ENCODE measurements around the gene SYNDIG1.

DNA sequence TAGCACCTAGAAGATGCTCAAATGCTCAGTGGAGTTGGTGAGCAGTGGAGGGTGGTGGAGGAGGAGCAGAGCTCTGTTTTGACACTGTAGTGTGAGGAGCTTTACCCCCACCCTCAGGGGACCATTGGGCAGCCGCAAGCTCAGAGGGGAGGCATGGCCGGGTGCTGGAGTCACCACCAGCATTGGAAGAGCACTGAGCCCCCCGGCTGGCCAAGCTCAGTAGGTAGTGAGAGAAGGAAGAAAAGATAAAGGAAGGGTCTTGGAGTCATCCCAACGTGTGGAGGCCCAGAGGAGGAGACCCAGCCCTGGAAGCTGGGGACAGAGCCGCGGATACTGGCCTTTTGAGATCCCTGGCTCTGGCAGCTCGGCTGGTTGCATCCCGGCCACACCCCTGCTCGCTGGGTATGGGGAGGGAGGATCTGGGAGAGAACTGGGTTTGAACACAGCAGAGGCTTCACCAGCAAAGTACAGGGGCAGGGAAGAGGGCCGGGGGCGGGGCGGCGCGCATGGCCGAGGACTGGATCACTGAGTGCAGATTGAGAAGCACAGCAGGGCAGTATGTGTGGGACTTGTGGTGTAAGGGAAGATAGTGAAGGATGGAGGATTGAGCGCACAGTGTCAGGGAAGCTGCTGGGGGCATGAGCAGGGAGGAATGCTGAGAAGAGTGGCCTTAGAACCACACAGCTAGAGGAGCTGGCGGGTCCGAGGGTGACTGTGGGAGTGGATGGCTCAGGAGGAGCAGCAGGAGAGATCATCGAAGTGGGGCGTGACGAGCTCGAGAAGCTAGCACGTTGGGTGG lies 24.4 kb downstream of the SYNDIG1 start:
- TF ChIP-seq, protein P1, sequence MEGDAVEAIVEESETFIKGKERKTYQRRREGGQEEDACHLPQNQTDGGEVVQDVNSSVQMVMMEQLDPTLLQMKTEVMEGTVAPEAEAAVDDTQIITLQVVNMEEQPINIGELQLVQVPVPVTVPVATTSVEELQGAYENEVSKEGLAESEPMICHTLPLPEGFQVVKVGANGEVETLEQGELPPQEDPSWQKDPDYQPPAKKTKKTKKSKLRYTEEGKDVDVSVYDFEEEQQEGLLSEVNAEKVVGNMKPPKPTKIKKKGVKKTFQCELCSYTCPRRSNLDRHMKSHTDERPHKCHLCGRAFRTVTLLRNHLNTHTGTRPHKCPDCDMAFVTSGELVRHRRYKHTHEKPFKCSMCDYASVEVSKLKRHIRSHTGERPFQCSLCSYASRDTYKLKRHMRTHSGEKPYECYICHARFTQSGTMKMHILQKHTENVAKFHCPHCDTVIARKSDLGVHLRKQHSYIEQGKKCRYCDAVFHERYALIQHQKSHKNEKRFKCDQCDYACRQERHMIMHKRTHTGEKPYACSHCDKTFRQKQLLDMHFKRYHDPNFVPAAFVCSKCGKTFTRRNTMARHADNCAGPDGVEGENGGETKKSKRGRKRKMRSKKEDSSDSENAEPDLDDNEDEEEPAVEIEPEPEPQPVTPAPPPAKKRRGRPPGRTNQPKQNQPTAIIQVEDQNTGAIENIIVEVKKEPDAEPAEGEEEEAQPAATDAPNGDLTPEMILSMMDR (IDR thresholded peaks at IDR 0.05), result no peak
- no peak for TF ChIP-seq POLR2A (IDR thresholded peaks at IDR 0.05)

Measured in uterus (tissue), 2 donors.